HepG2 (cell line): ENCODE results near the gene PYHIN1. TPM values are rescaled to one million over a fixed set of nuclear protein-coding genes. Genes with fewer than 3 reads are reported as not detected.

Source experiments
- ATAC-seq: fragments of 200-7000 bp; cut with Tn5 transposase; 3 replicates; pipeline ENCODE4 v1.9.1; 2020; ENCODE audit warnings: mild to moderate bottlenecking, moderate library complexity
- BruUV-seq: library from RNA; stranded (reverse); fragments of 400-500 nt; replicated peaks from 2 replicates; lab custom pipeline; 2021; lab: Mats Ljungman, UMichigan
- CTCF ChIA-PET: fragments of 300-600 bp; formaldehyde crosslinking; extraction: SDS; loops from one replicate; lab custom pipeline; 2021; ENCODE audit warnings: low total read pairs, inconsistent platforms, low intra/inter-chr PET ratio; lab: Yijun Ruan, JAX
- POLR2A ChIA-PET: fragments of 350-600 bp; sonication (Branson Sonifier 250); formaldehyde crosslinking; loops from one replicate; lab custom pipeline; 2020; ENCODE audit warnings: antibody characterized with exemption, inconsistent platforms; lab: Yijun Ruan, JAX
- DNase-seq: peaks from one replicate; pipeline ENCODE4 v3.0.0-alpha.2; 2015; ENCODE audit warnings: low spot score
- FAIRE-seq: peaks from 3 replicates; lab custom pipeline; 2011; peaks lifted over from hg19 to GRCh38; lab: Jason Lieb, UNC
- H2AFZ ChIP-seq: one replicate; pipeline ENCODE4 v1.6.1; 2011; ENCODE audit warnings: low read length, inconsistent platforms
- H3K27ac ChIP-seq: fragments of 300-600 bp; 3 replicates; pipeline ENCODE4 v1.8.0; 2011; ENCODE audit warnings: mixed run types, mild to moderate bottlenecking, mixed read lengths, low read length, inconsistent platforms; ENCODE audit not compliant: insufficient read depth; ENCODE audit errors: extremely low read length
- H3K27me3 ChIP-seq, 2 experiments: fragments of 200-600 bp in 1 of 2; 2 replicates in 1 of 2; 3 replicates in 1 of 2; pipeline versions ENCODE4 v1.6.0 to v1.8.0; 2011; ENCODE audit warnings: low read length in 2 of 2, mild to moderate bottlenecking in 2 of 2, moderate library complexity in 2 of 2, inconsistent platforms in 1 of 2; ENCODE audit not compliant: insufficient read depth in 2 of 2, control insufficient read depth in 1 of 2
- H3K36me3 ChIP-seq, 2 experiments: fragments of 200-600 bp in 1 of 2; replicated peaks in 1 of 2; 2 replicates in 1 of 2; 3 replicates in 1 of 2; pipeline versions ENCODE4 v1.5.1 to v1.8.0; 2011; ENCODE audit warnings: low read length in 2 of 2, inconsistent platforms in 1 of 2; ENCODE audit not compliant: insufficient read depth in 2 of 2, control insufficient read depth in 1 of 2
- H3K4me1 ChIP-seq: 2 replicates; pipeline ENCODE4 v1.5.1; 2012; ENCODE audit warnings: low read length, inconsistent platforms; ENCODE audit not compliant: insufficient read depth
- H3K4me2 ChIP-seq: 2 replicates; pipeline ENCODE4 v1.6.0; 2011; ENCODE audit warnings: low read depth, low read length, inconsistent platforms
- H3K4me3 ChIP-seq, 3 experiments: fragments of 200-600 bp in 1 of 3; sonication (generic), shearing (Covaris generic) in 1 of 3; replicated peaks in 1 of 3; 2 replicates each; pipeline ENCODE4 v1.5.1; 2011 to 2016; ENCODE audit warnings: low read length in 3 of 3, inconsistent platforms in 2 of 3, low read depth in 2 of 3, mild to moderate bottlenecking in 2 of 3, control low read depth in 1 of 3, mixed read lengths in 1 of 3; ENCODE audit not compliant: insufficient read depth in 1 of 3
- H3K79me2 ChIP-seq: one replicate; pipeline ENCODE4 v1.6.1; 2011; ENCODE audit warnings: low read length, inconsistent platforms; ENCODE audit not compliant: insufficient read depth
- H3K9ac ChIP-seq: 2 replicates; pipeline ENCODE4 v1.6.0; 2011; ENCODE audit warnings: mild to moderate bottlenecking, low read depth, low read length, inconsistent platforms; ENCODE audit not compliant: insufficient read depth
- H3K9me3 ChIP-seq: 2 replicates; pipeline ENCODE4 v1.5.1; 2012; ENCODE audit warnings: mild to moderate bottlenecking, low read length
- H4K20me1 ChIP-seq: 2 replicates; pipeline ENCODE4 v1.6.0; 2011; ENCODE audit warnings: inconsistent platforms, mild to moderate bottlenecking, low read length, moderate library complexity; ENCODE audit not compliant: insufficient read depth
- GMEB1 ChIP-seq: sonication (generic); formaldehyde crosslinking; IDR thresholded peaks from 2 replicates; pipeline ENCODE4 v1.5.1; 2020; ENCODE audit warnings: missing genetic modification reagents, mild to moderate bottlenecking, borderline replicate concordance
- GTF2F1 ChIP-seq: fragments of 150-350 bp; IDR thresholded peaks from 2 replicates; pipeline ENCODE4 v1.6.1; 2014; ENCODE audit warnings: low read length
- ISX ChIP-seq: sonication (generic); formaldehyde crosslinking; conservative IDR thresholded peaks from 2 replicates; pipeline ENCODE4 v1.5.0; 2020; ENCODE audit warnings: missing genetic modification reagents
- KDM3A ChIP-seq: IDR thresholded peaks from 2 replicates; pipeline ENCODE4 v1.6.1; 2018; ENCODE audit warnings: low read depth, missing compliant biosample characterization
- MNT ChIP-seq: fragments of 450-650 bp; IDR thresholded peaks from 2 replicates; pipeline ENCODE4 v1.6.1; 2016
- NFRKB ChIP-seq: fragments of 450-650 bp; IDR thresholded peaks from 2 replicates; pipeline ENCODE4 v1.6.1; 2017
- PLRG1 ChIP-seq: fragments of 450-650 bp; conservative IDR thresholded peaks from 2 replicates; pipeline ENCODE4 v1.6.1; 2016
- ZFP36L2 ChIP-seq: sonication (generic); formaldehyde crosslinking; IDR thresholded peaks from 2 replicates; pipeline ENCODE4 v1.4.0; 2020; ENCODE audit warnings: missing genetic modification reagents
- ZMYM2 ChIP-seq: sonication (generic); formaldehyde crosslinking; IDR thresholded peaks from 2 replicates; pipeline ENCODE4 v1.8.0; 2022; ENCODE audit warnings: mild to moderate bottlenecking, missing genetic modification reagents
- ZNF142 ChIP-seq: sonication (generic); formaldehyde crosslinking; IDR thresholded peaks from 2 replicates; pipeline ENCODE4 v1.4.0; 2020; ENCODE audit warnings: missing genetic modification reagents
- ZNF260 ChIP-seq: sonication (generic); formaldehyde crosslinking; IDR thresholded peaks from 2 replicates; pipeline ENCODE4 v1.4.0; 2020; ENCODE audit warnings: missing genetic modification reagents, low read depth, mild to moderate bottlenecking, borderline replicate concordance
- ZNF644 ChIP-seq: IDR thresholded peaks from 2 replicates; pipeline ENCODE4 v1.6.1; 2016; ENCODE audit warnings: low read depth
- WGBS: methylation state at CpG from one replicate; pipeline ENCODE4 v1.1.6; 2017; ENCODE audit warnings: low lambda C conversion rate; 5-methylcytosine and 5-hydroxymethylcytosine counted together
- in situ Hi-C: cut with HindIII; loops from 2 replicates; pipeline ENCODE4 v1.10.0; 2017; ENCODE audit warnings: low pct_unique_long_range_greater_than_20kb; ENCODE audit not compliant: extremely low pct_ligation_motif_present
- intact Hi-C: fragments of 100-400 bp; cut with micrococcal nuclease; formaldehyde crosslinking; loops from one replicate; pipeline ENCODE4 v1.10.0; 2022; ENCODE audit not compliant: unreplicated experiment
- polyA plus RNA-seq, 8 experiments: library from polyadenylated mRNA; depleted of rRNA in 3 of 8; stranded (reverse) in 7 of 8; unstranded in 1 of 8; fragments of >200 nt; fragmentation: Illumina TruSeq in 4 of 8; extraction: Trizol in 4 of 8; gene quantifications; 2 replicates each; pipeline versions ENCODE4 v1.2.1 to v1.2.3, GENCODE V29; 2011 to 2016; ENCODE audit warnings: low read depth in 4 of 8, missing spikeins in 1 of 8, mixed read lengths in 1 of 8; ENCODE audit not compliant: insufficient read depth in 1 of 8
- total RNA-seq, 5 experiments: library from RNA; depleted of rRNA; stranded (reverse); fragments of >200 nt; fragmentation: Illumina TruSeq; extraction: Trizol; gene quantifications; 2 replicates each; pipeline ENCODE4 v1.2.3, GENCODE V29; 2016; ENCODE audit warnings: low read depth in 1 of 5

Gene PYHIN1
- total and polyA plus RNA-seq, 2 of the 13 experiments (the other 11 are each of a cell fraction or from before 2014, with no cell fraction given), result not detected

- Histone ChIP-seq H3K79me2 (no peaks in the 10 kb centered on the region), H3K27me3 (no peaks in the 10 kb centered on the region), H3K9me3 (peaks cover 87% of the 10 kb centered on the region), H3K4me2 (no peak overlapping the region), H2AFZ (no peak overlapping the region), H3K27ac (no peak overlapping the region)
- CTCF ChIA-PET, result no interaction called here
- intact Hi-C loops, result no loop called here
- TF ChIP-seq MNT (peak; percentile 94), KDM3A (CRISPR knock-in tag) (no peak)
- TF ChIP-seq, all 625 proteins: peak for 1
- DNase-seq (no peak), ATAC-seq (no peak), FAIRE-seq (no peak)
- Histone ChIP-seq H3K36me3 (no peaks in the 10 kb centered on the region), H4K20me1 (no peaks in the 10 kb centered on the region), H3K4me3 (no peak overlapping the region), H3K4me1 (no peaks in the 10 kb centered on the region), H3K9ac (no peak overlapping the region)
- POLR2A ChIA-PET, result no interaction called here
- in situ Hi-C loops, result no loop called here
- no TSS peak for BruUV-seq
Observed at GRCh38 chr1:158984386-158984785, 53.0 kb downstream of the PYHIN1 start.

- in situ Hi-C loops, result no loop called here
- no peak for ATAC-seq
- POLR2A ChIA-PET, result no interaction called here
- TF ChIP-seq PLRG1 (no peak), ZFP36L2 (CRISPR knock-in tag) (no peak), NFRKB (no peak), ZNF142 (CRISPR knock-in tag) (no peak), ZMYM2 (CRISPR knock-in tag) (no peak), ISX (CRISPR knock-in tag) (no peak), ZNF260 (CRISPR knock-in tag) (no peak), GMEB1 (no peak), GTF2F1 (no peak), ZNF644 (CRISPR knock-in tag) (no peak)
Observed at GRCh38 chr1:158989424-158989823, 58.1 kb downstream of the PYHIN1 start.

More at GRCh38 chr1:158989424-158989823, 58.1 kb downstream of the PYHIN1 start:
- Histone ChIP-seq H3K79me2 (no peaks in the 10 kb centered on the region), H3K9ac (no peak overlapping the region), H2AFZ (no peak overlapping the region), H3K4me3 (no peak overlapping the region), H3K9me3 (peaks cover 85% of the 10 kb centered on the region), H3K27me3 (no peaks in the 10 kb centered on the region), H3K4me1 (no peaks in the 10 kb centered on the region), H3K36me3 (no peaks in the 10 kb centered on the region), H3K4me2 (no peak overlapping the region), H4K20me1 (no peaks in the 10 kb centered on the region), H3K27ac (no peak overlapping the region)
- CTCF ChIA-PET, result no interaction called here
- no peak for FAIRE-seq
- intact Hi-C loops, result no loop called here
- DNase-seq, result no peak
- 5% methylated on average over 1 of the region's 1 CpG for WGBS
- BruUV-seq, result no TSS peak
